GM10248 (cell line): ENCODE results near the gene PPY.
"Not testable (repeated sequence)": the region's sequence is repeated elsewhere in the genome, so short reads cannot be mapped to it uniquely, and the experiment has no call there.

Experiments
- CTCF ChIA-PET: fragments of 300-600 bp; sonication (Branson Sonifier 250); formaldehyde crosslinking; extraction: SDS; loops from one replicate; lab custom pipeline; 2021; ENCODE audit warnings: antibody characterized with exemption; lab: Yijun Ruan, JAX
- POLR2A ChIA-PET: fragments of 350-650 bp; sonication (Branson Sonifier 250); formaldehyde crosslinking; extraction: SDS; loops from one replicate; lab custom pipeline; 2020; ENCODE audit warnings: antibody characterized with exemption; lab: Yijun Ruan, JAX
- DNase-seq: peaks from one replicate; pipeline ENCODE4 v3.0.0; 2012; ENCODE audit errors: extremely low spot score
- TF ChIP-seq, protein P1 (sequence below): IDR thresholded peaks from 2 replicates; pipeline ENCODE4 v1.5.1; 2012; ENCODE audit warnings: mild to moderate bottlenecking, low read depth; ENCODE audit errors: extremely low read depth, missing control alignments, control extremely low read depth

PPY gene

DNA sequence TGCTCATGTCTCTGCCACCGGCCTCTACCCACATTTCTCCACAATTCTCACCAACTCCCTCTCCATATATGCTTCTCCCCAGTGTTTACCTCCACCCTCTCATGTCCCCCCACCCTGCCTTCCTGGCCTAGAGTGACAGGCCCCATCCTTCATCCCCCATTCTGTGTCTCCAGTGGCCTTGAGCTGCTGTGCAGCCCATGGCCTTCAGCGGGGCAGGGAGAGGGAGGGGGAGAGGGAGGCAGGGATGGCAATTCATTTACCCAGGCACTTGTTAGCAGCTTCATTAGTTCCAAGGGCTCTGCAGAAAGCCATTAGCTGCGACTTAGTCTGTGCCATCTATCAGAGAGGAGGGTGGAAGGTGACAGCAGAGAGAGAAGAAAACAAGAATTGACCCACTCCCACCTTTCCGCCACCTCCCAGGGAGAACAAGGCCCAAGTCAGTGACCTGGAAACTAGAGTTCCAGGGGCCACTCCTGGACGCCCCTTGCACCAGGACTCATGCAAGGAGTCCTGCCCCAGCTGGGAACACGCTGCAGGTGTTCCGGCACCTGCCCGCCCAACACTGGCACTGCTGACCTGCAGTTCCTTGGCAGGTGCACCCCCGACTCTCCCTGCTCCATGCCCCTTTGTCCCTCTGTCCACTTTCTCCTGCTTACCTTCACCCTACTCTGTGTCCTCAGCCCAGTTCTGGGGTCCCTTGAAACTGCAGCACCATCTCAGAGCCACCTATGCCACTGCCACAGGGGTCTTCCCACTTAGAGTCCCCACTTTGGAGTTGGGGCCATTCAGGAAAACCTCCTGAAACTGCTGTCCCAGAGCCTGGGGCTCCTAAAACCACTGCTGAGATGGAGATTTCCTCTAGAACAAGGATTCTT lies 34.9 kb upstream of the PPY start:
- TF ChIP-seq, protein P1, sequence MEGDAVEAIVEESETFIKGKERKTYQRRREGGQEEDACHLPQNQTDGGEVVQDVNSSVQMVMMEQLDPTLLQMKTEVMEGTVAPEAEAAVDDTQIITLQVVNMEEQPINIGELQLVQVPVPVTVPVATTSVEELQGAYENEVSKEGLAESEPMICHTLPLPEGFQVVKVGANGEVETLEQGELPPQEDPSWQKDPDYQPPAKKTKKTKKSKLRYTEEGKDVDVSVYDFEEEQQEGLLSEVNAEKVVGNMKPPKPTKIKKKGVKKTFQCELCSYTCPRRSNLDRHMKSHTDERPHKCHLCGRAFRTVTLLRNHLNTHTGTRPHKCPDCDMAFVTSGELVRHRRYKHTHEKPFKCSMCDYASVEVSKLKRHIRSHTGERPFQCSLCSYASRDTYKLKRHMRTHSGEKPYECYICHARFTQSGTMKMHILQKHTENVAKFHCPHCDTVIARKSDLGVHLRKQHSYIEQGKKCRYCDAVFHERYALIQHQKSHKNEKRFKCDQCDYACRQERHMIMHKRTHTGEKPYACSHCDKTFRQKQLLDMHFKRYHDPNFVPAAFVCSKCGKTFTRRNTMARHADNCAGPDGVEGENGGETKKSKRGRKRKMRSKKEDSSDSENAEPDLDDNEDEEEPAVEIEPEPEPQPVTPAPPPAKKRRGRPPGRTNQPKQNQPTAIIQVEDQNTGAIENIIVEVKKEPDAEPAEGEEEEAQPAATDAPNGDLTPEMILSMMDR = no peak
- CTCF ChIA-PET = interaction anchor here (1.3 kb wide), 1 partner anchor 33 kb away, joined by 4 read pairs; no protein-coding TSS in a partner anchor
- no peak for DNase-seq
- POLR2A ChIA-PET = no interaction called here

- TF ChIP-seq, protein P1 = no peak
- CTCF ChIA-PET = no interaction called here
- DNase-seq = no peak
- POLR2A ChIA-PET = no interaction called here
Measured at GRCh38 chr17:43975898-43976297, 33.6 kb upstream of the PPY start.

DNA sequence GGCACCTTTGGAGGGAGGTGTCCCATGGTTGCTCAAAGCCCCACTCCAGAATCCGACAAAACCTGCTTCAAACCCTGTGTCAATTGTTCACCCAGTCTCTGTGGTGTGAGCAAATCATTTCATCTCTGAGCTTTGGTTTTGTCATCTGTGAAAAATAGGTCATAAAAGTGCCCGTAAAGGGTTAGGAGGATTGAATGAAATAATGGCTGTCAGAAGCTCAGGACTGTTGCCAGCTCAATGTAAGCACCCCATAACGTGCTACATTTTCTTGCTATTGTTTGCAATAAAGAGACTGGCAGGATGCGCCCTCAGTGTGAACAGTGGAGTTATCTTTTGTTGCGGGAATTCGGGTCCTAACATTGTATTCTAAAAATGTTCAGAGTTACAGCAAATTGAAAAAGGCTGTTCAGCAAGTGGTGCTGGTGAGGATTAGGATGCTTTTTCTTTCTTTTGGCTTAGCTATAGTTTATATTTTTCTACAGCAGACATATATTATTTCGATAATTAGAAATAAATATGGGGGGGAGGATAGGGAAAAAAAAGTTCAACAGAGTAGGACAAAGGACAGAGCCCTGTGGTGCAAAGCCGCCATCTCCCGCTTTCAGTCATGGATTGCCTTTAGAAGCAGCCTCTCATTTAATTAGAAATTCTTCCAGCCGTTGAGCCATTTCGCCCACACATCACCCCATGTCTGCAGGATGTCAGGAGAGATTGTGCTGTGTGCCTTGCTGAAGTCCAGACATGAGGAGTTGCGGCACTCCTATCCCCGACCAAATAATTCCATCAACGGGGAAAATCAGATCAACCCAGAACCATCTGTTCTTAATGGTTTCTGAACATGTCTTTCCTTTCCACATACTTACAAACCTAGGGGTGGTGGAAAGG lies 32.3 kb upstream of the PPY start:
- POLR2A ChIA-PET = no interaction called here
- TF ChIP-seq, protein P1 = no peak
- CTCF ChIA-PET = interaction anchor here (1.0 to 1.8 kb wide), 2 partner anchors 31 to 65 kb away, joined by 5 read pairs; no protein-coding TSS in a partner anchor
- DNase-seq = no peak

DNA sequence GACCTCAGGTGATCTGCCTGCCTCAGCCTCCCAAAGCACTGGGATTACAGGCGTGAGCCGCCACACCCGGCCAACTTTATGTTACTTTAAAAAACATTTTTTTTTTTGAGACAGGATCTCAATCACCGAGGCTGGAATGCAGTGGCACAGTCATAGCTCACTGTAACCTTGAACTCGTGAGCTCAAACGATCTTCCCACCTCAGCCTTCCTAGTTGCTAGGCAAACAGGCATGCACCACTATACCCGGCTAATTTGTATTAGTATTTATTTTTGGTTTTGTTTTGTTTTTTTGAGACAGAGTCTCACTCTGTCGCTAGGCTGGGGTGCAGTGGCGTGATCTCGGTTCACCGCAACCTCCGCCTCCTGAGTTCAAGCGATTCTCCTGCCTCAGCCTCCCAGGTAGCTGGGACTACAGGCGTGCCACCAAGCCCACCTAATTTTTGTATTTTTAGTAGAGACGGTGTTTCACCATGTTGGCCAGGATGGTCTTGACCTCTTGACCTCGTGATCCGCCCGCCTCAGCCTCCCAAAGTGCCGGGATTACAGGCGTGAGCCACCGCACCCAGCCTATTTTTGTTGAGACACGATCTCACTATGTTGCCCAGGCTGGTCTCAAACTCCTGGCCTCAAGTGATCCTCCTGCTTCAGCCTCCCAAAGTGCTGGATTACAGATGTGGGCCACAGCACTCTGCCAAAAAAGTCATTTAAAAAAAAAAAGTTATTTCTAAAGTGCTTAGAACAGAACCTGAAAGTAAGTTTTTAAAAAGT lies 30.4 kb upstream of the PPY start:
- POLR2A ChIA-PET, DNase-seq: not testable (repeated sequence)
- CTCF ChIA-PET = interaction anchor here (0.9 kb wide), 2 partner anchors 22 to 62 kb away, joined by 3 read pairs; no protein-coding TSS in a partner anchor

DNA sequence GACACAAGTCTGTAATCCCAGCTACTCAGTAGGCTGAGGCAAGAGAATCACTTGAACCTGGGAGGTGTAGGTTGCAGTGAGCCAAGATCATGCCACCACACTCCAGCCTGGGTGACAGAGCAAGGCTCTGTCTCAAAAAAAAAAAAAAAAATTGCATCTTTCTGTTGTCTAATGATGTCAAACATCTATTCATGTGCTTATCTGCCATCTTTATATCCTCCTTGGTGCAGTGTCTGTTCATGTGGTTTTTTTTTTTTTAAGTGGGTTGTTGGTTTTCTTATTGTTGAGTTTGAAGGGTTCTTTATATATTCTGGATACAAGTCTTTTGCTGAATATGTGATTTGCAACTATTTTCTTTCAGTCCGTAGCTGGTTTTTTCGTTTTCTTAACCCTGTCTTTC lies 29.2 kb upstream of the PPY start:
- DNase-seq, POLR2A ChIA-PET: not testable (repeated sequence)
- CTCF ChIA-PET = interaction anchor here (0.9 to 2.1 kb wide), 2 partner anchors 27 to 61 kb away, joined by 3 to 9 read pairs; no protein-coding TSS in a partner anchor

GRCh38 chr17:43970366-43970765 lies 28.1 kb upstream of the PPY start:
- DNase-seq = no peak
- POLR2A ChIA-PET = interaction anchor here (0.6 kb wide), 1 partner anchor 92 kb away, joined by 5 read pairs; no protein-coding TSS in a partner anchor
- TF ChIP-seq, protein P1 = no peak
- CTCF ChIA-PET = interaction anchor here (2.1 kb wide), 1 partner anchor 26 kb away, joined by 9 read pairs; no protein-coding TSS in a partner anchor
